ENCODE data around the gene GAL3ST2.

The GAL3ST2 gene

DNA sequence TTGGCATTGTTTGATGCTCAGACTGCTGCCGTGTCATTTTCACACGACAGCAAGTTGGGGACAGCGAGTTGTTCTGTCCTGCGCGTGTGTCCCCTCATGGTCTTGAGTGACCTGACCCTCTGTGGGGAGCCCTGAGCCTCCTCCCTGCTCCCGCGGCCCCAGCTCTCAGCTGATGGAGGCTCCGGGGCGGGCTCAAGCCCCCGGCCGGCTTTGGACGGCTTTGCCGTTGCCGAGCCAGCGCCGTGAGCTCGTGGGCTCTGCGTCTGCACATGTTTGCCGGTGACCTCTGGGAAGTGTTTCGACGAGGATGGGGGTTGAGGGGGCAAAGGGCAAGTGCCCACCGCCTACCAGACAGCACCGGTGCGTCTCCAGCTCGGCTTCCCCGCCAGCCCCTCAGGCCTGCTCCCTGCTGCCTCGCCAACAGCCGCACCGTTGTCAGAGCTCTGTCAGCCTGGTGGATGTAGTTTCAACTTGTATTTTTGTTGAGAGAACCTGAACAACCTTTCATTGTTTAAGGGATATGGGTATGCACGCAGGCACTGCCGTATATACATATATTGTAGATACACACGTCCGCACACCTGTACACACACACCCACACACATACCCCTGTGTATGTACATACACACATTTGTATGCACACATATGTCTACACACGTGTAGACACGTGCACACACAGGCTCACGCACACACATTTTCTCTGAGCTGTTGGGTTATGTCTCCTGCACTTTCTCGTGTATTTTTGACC lies 68.4 kb downstream of the GAL3ST2 start:
- no peak for DNase-seq (ENCODE audit: low spot score)

DNA sequence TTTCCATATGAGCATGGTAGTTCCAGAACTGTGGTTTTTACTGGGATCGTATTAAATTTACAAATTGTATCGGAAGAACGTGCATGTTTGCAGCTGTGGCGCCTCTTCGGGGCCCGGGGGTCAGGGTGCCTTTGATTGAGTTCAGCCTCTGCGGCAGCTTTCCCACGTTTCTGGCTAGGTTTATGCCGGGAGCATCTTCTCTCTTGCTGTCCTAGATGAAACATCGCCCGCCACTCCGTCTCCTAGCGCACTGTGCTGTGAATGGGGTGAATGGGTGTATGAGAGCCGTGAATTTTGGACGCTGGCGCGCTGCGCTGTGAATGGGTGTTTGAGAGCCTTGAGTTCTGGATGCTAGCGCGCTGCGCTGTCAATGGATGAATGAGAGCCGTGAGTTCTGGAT lies 69.8 kb downstream of the GAL3ST2 start:
- DNase-seq (ENCODE audit: low spot score): no peak

- peak; percentile 6 for DNase-seq (ENCODE audit: low spot score)
These were observed 72.4 kb downstream of the GAL3ST2 start for GRCh38 chr2:241848761-241849615.

- peak; percentile 8 for DNase-seq (ENCODE audit: low spot score)
These were observed 73.3 kb downstream of the GAL3ST2 start for GRCh38 chr2:241849616-241850543.

DNA sequence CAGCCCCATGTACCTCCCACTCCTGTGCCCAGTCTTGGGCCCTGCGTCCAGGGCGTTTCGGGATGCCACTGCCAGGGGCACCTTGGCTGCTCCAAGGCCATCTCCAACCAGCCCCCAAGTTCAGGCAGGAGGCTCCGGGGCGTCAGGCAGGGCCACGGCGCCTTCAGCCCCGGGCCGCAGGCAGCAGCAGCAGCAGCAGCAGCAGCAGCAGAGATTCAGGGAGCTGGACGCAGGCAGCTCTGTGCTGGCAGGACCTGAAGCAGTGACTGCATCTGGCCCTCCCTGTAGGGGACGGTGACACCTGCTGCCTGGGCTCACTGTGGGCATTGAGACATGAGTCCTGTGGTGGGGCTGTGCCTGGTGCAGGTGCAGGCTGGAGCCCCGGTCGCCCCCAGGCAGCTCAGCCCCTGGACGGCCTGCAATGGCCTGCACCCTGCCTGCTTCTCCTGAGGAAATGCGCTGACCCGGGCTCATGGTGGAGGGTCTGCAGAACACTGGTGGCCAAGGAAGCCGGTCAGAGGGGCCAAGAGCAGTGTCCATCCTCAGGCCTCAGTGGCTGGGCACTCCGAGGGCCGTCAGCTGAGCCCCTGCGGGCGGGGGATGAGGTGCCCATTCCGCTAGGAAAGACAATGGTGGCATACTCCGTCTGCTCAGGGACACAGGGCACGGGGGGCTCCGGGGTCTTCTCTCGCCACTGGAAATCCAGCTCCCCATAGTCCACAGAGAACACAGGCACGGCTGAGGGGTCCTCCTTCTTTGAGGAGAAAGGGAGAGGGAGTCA lies 74.1 kb downstream of the GAL3ST2 start:
- DNase-seq (ENCODE audit: low spot score): no peak

DNA sequence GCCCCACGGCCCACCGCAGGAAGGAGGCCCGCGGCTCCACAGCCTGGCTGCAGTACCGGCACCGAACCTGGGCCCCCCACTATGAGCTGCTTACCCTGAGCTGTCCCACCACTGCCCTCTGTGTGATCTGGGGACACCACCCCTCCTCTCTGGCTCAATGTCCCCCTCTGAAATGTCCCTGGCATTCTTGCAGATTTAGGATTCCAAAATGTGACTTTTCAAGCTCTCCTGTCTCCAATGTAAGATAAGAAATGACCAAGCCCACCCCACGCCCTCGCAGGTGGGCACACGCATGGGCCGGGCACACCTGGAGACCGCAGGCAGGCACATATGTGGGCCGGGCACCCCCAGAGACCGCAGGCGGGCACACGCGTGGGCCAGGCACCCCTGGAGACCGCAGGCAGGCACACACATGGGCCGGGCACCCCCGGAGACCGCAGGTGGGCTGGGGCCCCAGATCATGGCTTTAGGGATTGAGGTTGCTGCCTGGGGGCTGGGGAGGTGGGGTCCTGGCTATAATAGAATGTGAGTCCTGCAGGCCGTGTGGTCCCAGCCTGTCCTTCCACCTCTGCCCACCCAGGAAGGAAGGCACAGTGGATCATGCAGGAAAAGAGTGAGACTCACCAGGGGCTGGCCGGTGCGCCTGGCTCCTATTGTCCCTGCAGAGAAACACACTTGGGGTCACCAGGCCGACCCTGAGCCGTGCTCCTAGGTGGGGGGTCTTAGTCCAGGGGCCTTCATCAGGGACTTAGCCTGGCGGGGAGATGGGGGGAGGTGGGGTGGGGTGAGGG lies 74.9 kb downstream of the GAL3ST2 start:
- peak; percentile 6 for DNase-seq (ENCODE audit: low spot score)

DNA sequence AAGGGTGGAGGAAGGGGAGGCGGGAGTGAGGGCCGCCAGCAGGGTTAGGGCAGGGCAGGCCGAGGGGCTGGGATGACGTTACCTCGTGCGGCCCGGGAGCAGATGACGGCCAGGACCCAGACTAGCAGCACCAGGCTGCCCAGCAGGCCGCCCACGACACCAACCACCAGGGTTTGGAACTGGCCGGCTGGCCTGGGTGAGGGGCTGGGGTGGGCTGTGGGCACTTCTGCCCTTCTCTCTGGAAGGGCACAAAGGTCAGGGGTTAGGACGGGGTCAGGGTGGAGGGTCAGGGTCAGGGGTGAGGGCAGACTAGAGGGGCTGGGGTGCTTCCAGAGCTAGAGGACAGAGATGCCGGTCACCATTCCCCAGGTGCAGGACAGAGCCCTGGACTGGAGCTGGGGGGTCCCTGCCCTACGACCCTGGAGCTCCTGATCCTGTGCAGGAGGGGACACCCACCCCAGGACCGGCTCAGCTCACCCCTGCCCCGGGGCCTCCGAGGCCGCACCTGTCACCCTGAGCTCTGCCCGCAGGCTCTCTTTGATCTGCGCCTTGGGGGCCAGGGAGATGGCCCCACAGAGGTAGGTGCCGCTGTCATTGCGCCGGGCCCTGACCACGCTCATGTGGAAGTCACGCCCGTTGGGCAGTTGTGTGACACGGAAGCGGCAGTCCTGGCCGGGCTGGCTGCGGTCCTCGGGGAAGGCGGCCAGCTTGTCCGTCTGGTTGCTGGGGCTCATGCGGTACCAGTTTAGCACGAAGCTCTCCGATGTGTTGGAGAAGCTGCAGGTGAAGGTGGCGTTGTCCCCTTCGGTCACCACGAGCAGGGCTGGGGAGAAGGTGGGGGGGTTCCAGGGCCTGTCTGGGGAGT lies 75.7 kb downstream of the GAL3ST2 start:
- DNase-seq (ENCODE audit: low spot score): no peak

DNA sequence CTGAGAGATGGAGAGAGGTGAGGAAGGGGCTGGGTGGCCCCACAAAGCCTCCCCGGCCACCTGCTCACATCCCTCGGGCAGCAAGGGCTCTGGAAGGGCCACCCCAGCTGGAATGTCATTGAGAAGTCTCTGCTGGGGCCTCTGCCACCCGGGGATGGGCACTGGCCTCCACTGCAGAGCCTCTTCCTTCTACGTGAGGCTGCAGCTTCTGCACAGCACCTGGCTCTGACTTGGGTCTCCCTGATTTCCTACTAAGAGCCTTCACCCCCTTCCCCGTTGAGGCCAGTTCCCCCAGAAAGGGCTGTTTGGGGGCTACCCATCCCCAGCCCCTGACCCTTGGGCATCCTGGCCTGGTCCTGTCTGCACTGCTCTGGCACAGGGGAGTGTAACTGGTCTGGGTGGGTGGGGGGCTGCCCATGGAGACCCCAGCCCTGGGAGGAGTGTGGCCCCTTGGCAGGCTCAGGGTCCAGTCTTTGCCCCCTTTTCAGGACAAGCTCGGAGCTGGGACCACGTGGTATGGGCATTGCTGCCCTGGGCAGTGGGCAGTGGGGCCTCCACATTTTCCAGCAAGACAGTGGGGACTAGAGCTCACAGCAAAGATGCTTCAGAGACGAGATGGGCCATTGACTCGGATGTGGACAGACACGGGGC lies 76.5 kb downstream of the GAL3ST2 start:
- no peak for DNase-seq (ENCODE audit: low spot score)
